HL-60 (cell line): ENCODE data around the gene CCDC89.

Experiments used
- CTCF ChIP-seq: IDR thresholded peaks from one replicate; pipeline ENCODE4 v1.5.1; 2011; ENCODE audit warnings: low read length, control low read depth, inconsistent platforms; ENCODE audit not compliant: insufficient read depth
- POLR2AphosphoS5 ChIP-seq: IDR thresholded peaks from 2 replicates; pipeline ENCODE4 v1.6.1; 2012; ENCODE audit warnings: low read depth
- SPI1 ChIP-seq: IDR thresholded peaks from 2 replicates; pipeline ENCODE4 v1.6.1; 2012; ENCODE audit warnings: low read depth, mild to moderate bottlenecking, borderline replicate concordance
- TF ChIP-seq, protein P1 (sequence below): IDR thresholded peaks from 2 replicates; pipeline ENCODE4 v1.6.1; 2012; ENCODE audit warnings: low read depth; ENCODE audit not compliant: insufficient replicate concordance

DNA sequence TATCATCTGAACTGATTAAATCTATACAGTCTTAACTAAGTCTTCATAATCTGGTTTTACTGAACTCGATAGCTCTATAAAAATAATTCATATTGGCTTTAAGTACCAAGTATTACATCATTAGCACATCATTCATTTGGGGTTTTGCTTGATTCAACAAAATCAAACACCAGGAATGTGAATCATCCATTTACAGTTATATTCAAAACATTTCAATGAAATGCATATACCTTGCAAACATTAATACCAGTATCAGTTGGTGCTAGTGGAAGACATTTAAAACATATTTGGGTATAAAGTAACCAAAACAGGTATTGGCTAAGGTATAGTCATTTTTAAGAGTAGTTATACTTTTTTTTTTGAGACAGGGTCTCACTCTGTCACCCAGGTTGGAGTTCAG, 12.2 kb upstream of the CCDC89 start:
- TF ChIP-seq CTCF = no peak
- no peak for TF ChIP-seq POLR2AphosphoS5
- TF ChIP-seq, protein P1, sequence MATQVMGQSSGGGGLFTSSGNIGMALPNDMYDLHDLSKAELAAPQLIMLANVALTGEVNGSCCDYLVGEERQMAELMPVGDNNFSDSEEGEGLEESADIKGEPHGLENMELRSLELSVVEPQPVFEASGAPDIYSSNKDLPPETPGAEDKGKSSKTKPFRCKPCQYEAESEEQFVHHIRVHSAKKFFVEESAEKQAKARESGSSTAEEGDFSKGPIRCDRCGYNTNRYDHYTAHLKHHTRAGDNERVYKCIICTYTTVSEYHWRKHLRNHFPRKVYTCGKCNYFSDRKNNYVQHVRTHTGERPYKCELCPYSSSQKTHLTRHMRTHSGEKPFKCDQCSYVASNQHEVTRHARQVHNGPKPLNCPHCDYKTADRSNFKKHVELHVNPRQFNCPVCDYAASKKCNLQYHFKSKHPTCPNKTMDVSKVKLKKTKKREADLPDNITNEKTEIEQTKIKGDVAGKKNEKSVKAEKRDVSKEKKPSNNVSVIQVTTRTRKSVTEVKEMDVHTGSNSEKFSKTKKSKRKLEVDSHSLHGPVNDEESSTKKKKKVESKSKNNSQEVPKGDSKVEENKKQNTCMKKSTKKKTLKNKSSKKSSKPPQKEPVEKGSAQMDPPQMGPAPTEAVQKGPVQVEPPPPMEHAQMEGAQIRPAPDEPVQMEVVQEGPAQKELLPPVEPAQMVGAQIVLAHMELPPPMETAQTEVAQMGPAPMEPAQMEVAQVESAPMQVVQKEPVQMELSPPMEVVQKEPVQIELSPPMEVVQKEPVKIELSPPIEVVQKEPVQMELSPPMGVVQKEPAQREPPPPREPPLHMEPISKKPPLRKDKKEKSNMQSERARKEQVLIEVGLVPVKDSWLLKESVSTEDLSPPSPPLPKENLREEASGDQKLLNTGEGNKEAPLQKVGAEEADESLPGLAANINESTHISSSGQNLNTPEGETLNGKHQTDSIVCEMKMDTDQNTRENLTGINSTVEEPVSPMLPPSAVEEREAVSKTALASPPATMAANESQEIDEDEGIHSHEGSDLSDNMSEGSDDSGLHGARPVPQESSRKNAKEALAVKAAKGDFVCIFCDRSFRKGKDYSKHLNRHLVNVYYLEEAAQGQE = no peak
- TF ChIP-seq SPI1 = no peak
